ENCODE data around the gene KRTAP1-5.

DNA sequence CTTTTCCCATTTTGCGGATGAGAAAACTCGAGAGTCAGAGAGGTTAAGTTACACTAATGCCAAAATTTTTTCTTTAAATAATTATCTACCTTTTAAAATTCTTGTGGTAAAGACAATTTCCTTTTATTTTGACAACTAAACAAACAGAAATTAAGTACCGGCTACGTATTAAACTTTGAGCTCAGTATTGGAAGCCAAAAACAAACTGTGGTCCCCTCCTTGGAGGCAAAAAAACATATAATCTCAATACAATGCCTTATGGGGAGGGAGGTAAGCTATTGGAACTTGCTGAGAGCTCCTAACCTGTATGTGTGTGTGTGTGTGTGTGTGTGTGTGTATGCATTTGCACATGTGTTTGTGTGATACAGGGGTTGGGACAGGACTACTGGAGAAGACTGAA is 36.4 kb upstream of the KRTAP1-5 start:
- TF ChIP-seq CTCF (IDR thresholded peaks at IDR 0.05) (no peak), EZH2 (IDR thresholded peaks at IDR 0.05; ENCODE audit: borderline replicate concordance, insufficient read depth, low read depth, low read length, poor library complexity, severe bottlenecking) (no peak)

Data from B cell (primary cell).